Skeletal muscle tissue (tissue), 4 donors: ENCODE data around the gene MRPL22. TPM values are rescaled to one million over a fixed set of nuclear protein-coding genes. Genes with fewer than 3 reads are reported as not detected.
"Not testable (repeated sequence)": the region's sequence is repeated elsewhere in the genome, so short reads cannot be mapped to it uniquely, and the experiment has no call there.

Source experiments
- H3K27ac ChIP-seq: one replicate; pipeline ENCODE4 v1.7.0; 2013; ENCODE audit warnings: mild to moderate bottlenecking, low read depth, low read length, inconsistent platforms
- H3K27me3 ChIP-seq, 3 donors: one replicate each; pipeline ENCODE4 v1.7.0; 2013; ENCODE audit warnings: low read length in 3 of 3; ENCODE audit not compliant: control insufficient read depth in 3 of 3, insufficient read depth in 3 of 3
- H3K36me3 ChIP-seq, 3 donors: one replicate each; pipeline ENCODE4 v1.7.0; 2013; ENCODE audit warnings: low read length in 3 of 3; ENCODE audit not compliant: control insufficient read depth in 3 of 3, insufficient read depth in 3 of 3
- H3K4me1 ChIP-seq, 3 donors: one replicate each; pipeline ENCODE4 v1.7.0; 2013; ENCODE audit warnings: low read length in 3 of 3, mild to moderate bottlenecking in 3 of 3; ENCODE audit not compliant: control insufficient read depth in 3 of 3, insufficient read depth in 3 of 3
- H3K4me3 ChIP-seq, 3 donors: one replicate each; pipeline ENCODE4 v1.7.0; 2013; ENCODE audit warnings: low read length in 3 of 3
- H3K9ac ChIP-seq, 3 donors: one replicate each; pipeline ENCODE4 v1.7.0; 2013; ENCODE audit warnings: low read length in 3 of 3, mild to moderate bottlenecking in 3 of 3, moderate library complexity in 2 of 3, low read depth in 1 of 3
- H3K9me3 ChIP-seq, 3 donors: one replicate each; pipeline ENCODE4 v1.7.0; 2013; ENCODE audit warnings: low read length in 3 of 3; ENCODE audit not compliant: control insufficient read depth in 3 of 3
- total RNA-seq: library from RNA; depleted of rRNA; stranded (reverse); fragments of >200 nt; gene quantifications from one replicate; pipeline ENCODE4 v1.2.3, GENCODE V29; 2014
- donor health status: Osteomylitis.

Gene MRPL22
- total RNA-seq, 1 donor from 2014 or later, result 12.5 TPM

GRCh38 chr5:154901913-154902312, 39.0 kb upstream of the MRPL22 start:
- no peaks in the 10 kb centered on the region for H3K9me3 ChIP-seq
- peaks cover 31 to 82% (median 72%) of the 10 kb centered on the region in 3 donors for H3K36me3 ChIP-seq
- no peak overlapping the region for H3K9ac ChIP-seq
- H3K4me1 ChIP-seq, result no peaks in the 10 kb centered on the region
- no peak overlapping the region for H3K4me3 ChIP-seq
- no peak overlapping the region for H3K27ac ChIP-seq
- no peaks in the 10 kb centered on the region for H3K27me3 ChIP-seq

GRCh38 chr5:154905601-154906000, 35.3 kb upstream of the MRPL22 start:
- not testable (repeated sequence) for H3K4me1 ChIP-seq, H3K9ac ChIP-seq, H3K27me3 ChIP-seq, H3K4me3 ChIP-seq, H3K27ac ChIP-seq, H3K9me3 ChIP-seq
- peaks cover 33 to 80% (median 79%) of the 10 kb centered on the region in 3 donors for H3K36me3 ChIP-seq

- H3K4me3 ChIP-seq, result no peak overlapping the region
- H3K9ac ChIP-seq, result no peak overlapping the region
- H3K36me3 ChIP-seq, result peaks cover 24 to 60% (median 56%) of the 10 kb centered on the region in 3 donors
- H3K9me3 ChIP-seq, result no peaks in the 10 kb centered on the region
- no peaks in the 10 kb centered on the region for H3K27me3 ChIP-seq
- H3K4me1 ChIP-seq, result no peaks in the 10 kb centered on the region
- H3K27ac ChIP-seq, result no peak overlapping the region
These were observed 24.0 kb upstream of the MRPL22 start for GRCh38 chr5:154916874-154917273.

GRCh38 chr5:154917757-154918156, 23.1 kb upstream of the MRPL22 start:
- H3K4me3 ChIP-seq, result no peak overlapping the region
- H3K9ac ChIP-seq, result no peak overlapping the region
- H3K27ac ChIP-seq, result no peak overlapping the region
- peaks cover 19 to 52% (median 49%) of the 10 kb centered on the region in 3 donors for H3K36me3 ChIP-seq
- no peaks in the 10 kb centered on the region for H3K4me1 ChIP-seq
- no peaks in the 10 kb centered on the region for H3K9me3 ChIP-seq
- H3K27me3 ChIP-seq, result no peaks in the 10 kb centered on the region

GRCh38 chr5:154923441-154924430, 17.1 kb upstream of the MRPL22 start:
- peaks cover 22 to 70% (median 68%) of the 10 kb centered on the region in 3 donors for H3K36me3 ChIP-seq
- H3K27ac ChIP-seq, result no peak overlapping the region
- no peak overlapping the region for H3K4me3 ChIP-seq
- H3K9ac ChIP-seq, result no peak overlapping the region
- no peaks in the 10 kb centered on the region for H3K27me3 ChIP-seq
- H3K9me3 ChIP-seq, result no peaks in the 10 kb centered on the region
- no peaks in the 10 kb centered on the region for H3K4me1 ChIP-seq

GRCh38 chr5:154933537-154933936, 7.3 kb upstream of the MRPL22 start:
- Histone ChIP-seq H3K36me3 (peaks cover 0 to 32% (median 26%) of the 10 kb centered on the region in 3 donors), H3K4me1 (peaks cover 9 to 17% (median 11%) of the 10 kb centered on the region in 3 donors), H3K9ac (no peak overlapping the region)

GRCh38 chr5:154934881-154935280, 6.0 kb upstream of the MRPL22 start:
- Histone ChIP-seq H3K27ac (no peak overlapping the region), H3K36me3 (peaks cover 0 to 23% (median 22%) of the 10 kb centered on the region in 3 donors), H3K9me3 (no peaks in the 10 kb centered on the region), H3K27me3 (no peaks in the 10 kb centered on the region), H3K9ac (no peak overlapping the region), H3K4me3 (no peak overlapping the region), H3K4me1 (peaks cover 9 to 17% (median 11%) of the 10 kb centered on the region in 3 donors)

More at GRCh38 chr5:154933537-154933936, 7.3 kb upstream of the MRPL22 start:
- H3K27me3 ChIP-seq, result no peaks in the 10 kb centered on the region
- no peak overlapping the region for H3K4me3 ChIP-seq
- no peaks in the 10 kb centered on the region for H3K9me3 ChIP-seq
- no peak overlapping the region for H3K27ac ChIP-seq

GRCh38 chr5:154937186-154937717, 3.6 kb upstream of the MRPL22 start:
- Histone ChIP-seq H3K36me3 (peaks cover 0 to 12% (median 5%) of the 10 kb centered on the region in 3 donors), H3K4me3 (peak overlapping the region; percentile 91 to 97 (median 96)), H3K27ac (peak overlapping the region; percentile 77), H3K9ac (peak overlapping the region; percentile 92 to 97 (median 93)), H3K4me1 (peaks cover 16 to 33% (median 17%) of the 10 kb centered on the region in 3 donors), H3K27me3 (no peaks in the 10 kb centered on the region), H3K9me3 (no peaks in the 10 kb centered on the region)

GRCh38 chr5:154937718-154938466, 3.0 kb upstream of the MRPL22 start, which contains the start of gene GEMIN5:
Gene GEMIN5, minus strand, starts transcription at chr5:154938211. Its CDS starts 78 bp downstream, at chr5:154938133.
- Histone ChIP-seq H3K9ac (peak within 1 kb of the TSS; percentile 92 to 97 (median 93)), H3K27ac (peak within 1 kb of the TSS; percentile 77), H3K36me3 (peaks cover 0 to 13% (median 5%) of the 10 kb centered on the region in 3 donors), H3K4me1 (peaks cover 21 to 39% (median 21%) of the 10 kb centered on the region in 3 donors), H3K9me3 (no peaks in the 10 kb centered on the region), H3K4me3 (peak within 1 kb of the TSS; percentile 91 to 97 (median 96)), H3K27me3 (no peaks in the 10 kb centered on the region)
